Activated effector memory CD4-positive, alpha-beta T cell treated with anti-CD3 and anti-CD28 coated beads, Interleukin-2, amount 50 U/mL, for 16 hours (primary cell): Measurements from ENCODE around the gene PCDHGA1.
"Not testable (repeated sequence)": the region's sequence is repeated elsewhere in the genome, so short reads cannot be mapped to it uniquely, and the experiment has no call there.

Experiments
- DNase-seq: peaks from one replicate; pipeline ENCODE4 v3.0.0-alpha.2; 2020

PCDHGA1 gene

GRCh38 chr5:141412854-141413539 lies 82.7 kb downstream of the PCDHGA1 start, which contains the start of gene PCDHGA10:
Gene PCDHGA10 (plus strand): TSS chr5:141412987. CDS start chr5:141413176, 189 bp downstream.
- peak; percentile 83 for DNase-seq

GRCh38 chr5:141413540-141414069 lies 83.3 kb downstream of the PCDHGA1 start:
- DNase-seq: no peak

- DNase-seq: not testable (repeated sequence)
Measured at GRCh38 chr5:141414548-141415274, 84.4 kb downstream of the PCDHGA1 start.

- DNase-seq: not testable (repeated sequence)
Measured at GRCh38 chr5:141415275-141415618, 84.9 kb downstream of the PCDHGA1 start.

GRCh38 chr5:141417494-141418172 lies 87.3 kb downstream of the PCDHGA1 start, which contains the start of gene PCDHGB7:
Gene PCDHGB7 (plus strand): TSS chr5:141417677. CDS start chr5:141417860, 183 bp downstream.
- peak; percentile 80 for DNase-seq

DNA sequence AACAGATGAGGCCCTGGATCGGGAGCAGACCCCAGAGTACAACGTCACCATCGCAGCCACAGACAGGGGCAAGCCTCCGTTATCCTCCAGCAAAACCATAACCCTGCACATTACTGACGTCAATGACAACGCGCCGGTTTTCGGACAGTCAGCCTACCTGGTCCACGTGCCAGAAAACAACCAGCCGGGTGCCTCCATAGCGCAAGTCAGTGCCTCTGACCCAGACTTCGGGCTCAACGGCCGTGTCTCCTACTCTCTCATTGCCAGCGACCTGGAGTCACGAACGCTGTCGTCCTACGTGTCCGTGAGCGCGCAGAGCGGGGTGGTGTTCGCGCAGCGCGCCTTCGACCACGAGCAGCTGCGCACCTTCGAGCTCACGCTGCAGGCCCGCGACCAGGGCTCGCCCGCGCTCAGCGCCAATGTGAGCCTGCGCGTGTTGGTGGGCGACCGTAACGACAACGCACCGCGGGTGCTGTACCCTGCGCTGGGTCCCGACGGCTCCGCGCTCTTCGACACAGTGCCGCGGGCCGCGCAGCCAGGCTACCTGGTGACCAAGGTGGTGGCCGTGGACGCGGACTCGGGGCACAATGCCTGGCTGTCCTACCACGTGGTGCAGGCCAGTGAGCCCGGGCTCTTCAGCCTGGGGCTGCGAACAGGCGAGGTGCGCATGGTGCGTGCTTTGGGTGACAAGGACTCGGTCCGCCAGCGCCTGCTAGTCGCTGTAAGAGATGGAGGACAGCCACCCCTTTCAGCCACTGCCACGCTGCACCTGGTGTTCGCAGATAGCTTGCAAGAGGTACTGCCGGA lies 89.0 kb downstream of the PCDHGA1 start:
- DNase-seq: no peak

- no peak for DNase-seq
Measured at GRCh38 chr5:141420855-141421488, 90.7 kb downstream of the PCDHGA1 start, which contains the start of gene PCDHGA11. Gene PCDHGA11 (plus strand): TSS chr5:141421051. CDS start chr5:141421228, 177 bp downstream.

- no peak for DNase-seq
Measured at GRCh38 chr5:141421489-141421855, 91.2 kb downstream of the PCDHGA1 start.

DNA sequence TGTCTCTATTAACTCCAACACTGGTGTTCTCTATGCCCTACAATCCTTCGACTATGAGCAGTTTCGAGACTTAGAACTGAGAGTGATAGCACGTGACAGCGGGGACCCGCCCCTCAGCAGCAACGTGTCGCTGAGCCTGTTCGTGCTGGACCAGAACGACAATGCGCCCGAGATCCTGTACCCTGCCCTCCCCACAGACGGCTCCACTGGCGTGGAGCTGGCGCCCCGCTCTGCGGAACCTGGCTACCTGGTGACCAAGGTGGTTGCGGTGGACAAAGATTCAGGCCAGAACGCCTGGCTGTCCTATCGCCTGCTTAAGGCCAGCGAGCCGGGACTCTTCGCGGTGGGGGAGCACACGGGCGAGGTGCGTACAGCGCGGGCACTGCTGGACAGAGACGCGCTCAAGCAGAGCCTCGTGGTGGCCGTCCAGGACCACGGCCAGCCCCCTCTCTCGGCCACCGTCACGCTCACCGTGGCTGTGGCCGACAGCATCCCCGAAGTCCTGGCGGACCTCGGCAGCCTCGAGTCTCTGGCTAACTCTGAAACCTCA lies 92.5 kb downstream of the PCDHGA1 start:
- no peak for DNase-seq

GRCh38 chr5:141427783-141428426 lies 97.6 kb downstream of the PCDHGA1 start:
- no peak for DNase-seq

DNA sequence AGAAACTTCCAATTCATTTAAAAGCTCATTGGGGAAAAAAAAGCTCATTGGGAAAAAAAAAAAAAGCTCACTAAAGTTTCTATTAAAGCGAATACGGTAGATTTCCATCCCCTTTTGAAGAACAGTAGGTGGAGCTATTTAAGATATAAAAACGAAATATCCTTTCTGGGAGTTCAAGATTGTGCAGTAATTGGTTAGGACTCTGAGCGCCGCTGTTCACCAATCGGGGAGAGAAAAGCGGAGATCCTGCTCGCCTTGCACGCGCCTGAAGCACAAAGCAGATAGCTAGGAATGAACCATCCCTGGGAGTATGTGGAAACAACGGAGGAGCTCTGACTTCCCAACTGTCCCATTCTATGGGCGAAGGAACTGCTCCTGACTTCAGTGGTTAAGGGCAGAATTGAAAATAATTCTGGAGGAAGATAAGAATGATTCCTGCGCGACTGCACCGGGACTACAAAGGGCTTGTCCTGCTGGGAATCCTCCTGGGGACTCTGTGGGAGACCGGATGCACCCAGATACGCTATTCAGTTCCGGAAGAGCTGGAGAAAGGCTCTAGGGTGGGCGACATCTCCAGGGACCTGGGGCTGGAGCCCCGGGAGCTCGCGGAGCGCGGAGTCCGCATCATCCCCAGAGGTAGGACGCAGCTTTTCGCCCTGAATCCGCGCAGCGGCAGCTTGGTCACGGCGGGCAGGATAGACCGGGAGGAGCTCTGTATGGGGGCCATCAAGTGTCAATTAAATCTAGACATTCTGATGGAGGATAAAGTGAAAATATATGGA lies 100.2 kb downstream of the PCDHGA1 start, which contains the start of gene PCDHGA12:
PCDHGA12 (plus strand) TSS at position 176 of the 782 bp plus-strand sequence; CDS start at position 429, 253 bp downstream.
- no peak for DNase-seq

DNA sequence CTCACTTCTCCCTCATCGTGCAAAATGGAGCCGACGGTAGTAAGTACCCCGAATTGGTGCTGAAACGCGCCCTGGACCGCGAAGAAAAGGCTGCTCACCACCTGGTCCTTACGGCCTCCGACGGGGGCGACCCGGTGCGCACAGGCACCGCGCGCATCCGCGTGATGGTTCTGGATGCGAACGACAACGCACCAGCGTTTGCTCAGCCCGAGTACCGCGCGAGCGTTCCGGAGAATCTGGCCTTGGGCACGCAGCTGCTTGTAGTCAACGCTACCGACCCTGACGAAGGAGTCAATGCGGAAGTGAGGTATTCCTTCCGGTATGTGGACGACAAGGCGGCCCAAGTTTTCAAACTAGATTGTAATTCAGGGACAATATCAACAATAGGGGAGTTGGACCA lies 101.0 kb downstream of the PCDHGA1 start:
- DNase-seq: no peak

DNA sequence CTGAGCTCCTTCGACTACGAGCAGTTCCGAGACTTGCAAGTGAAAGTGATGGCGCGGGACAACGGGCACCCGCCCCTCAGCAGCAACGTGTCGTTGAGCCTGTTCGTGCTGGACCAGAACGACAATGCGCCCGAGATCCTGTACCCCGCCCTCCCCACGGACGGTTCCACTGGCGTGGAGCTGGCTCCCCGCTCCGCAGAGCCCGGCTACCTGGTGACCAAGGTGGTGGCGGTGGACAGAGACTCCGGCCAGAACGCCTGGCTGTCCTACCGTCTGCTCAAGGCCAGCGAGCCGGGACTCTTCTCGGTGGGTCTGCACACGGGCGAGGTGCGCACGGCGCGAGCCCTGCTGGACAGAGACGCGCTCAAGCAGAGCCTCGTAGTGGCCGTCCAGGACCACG lies 102.0 kb downstream of the PCDHGA1 start:
- DNase-seq: not testable (repeated sequence)

GRCh38 chr5:141432726-141433125 lies 102.4 kb downstream of the PCDHGA1 start:
- DNase-seq: not testable (repeated sequence)

- DNase-seq: no peak
Measured at GRCh38 chr5:141434006-141434405, 103.7 kb downstream of the PCDHGA1 start.

DNA sequence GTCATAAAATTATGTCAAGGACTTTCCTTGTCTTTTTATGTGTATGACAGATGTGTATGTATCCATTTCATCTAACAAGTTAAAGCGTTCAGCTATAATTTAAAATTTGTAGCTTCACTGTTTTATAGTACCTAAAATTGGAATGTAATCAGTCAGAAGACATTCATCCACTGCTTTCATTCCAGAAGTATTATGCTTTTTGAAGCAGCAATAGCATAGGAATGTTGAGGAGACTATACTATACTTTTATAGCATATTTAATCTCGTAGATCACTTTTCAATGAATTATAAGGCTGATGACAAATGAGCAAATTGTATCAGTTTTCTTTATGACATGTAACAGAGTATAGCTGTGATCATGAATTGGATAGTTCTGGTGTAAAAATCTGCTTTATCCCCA lies 106.9 kb downstream of the PCDHGA1 start:
- DNase-seq: no peak

GRCh38 chr5:141439411-141440141 lies 109.3 kb downstream of the PCDHGA1 start:
- DNase-seq: no peak

DNA sequence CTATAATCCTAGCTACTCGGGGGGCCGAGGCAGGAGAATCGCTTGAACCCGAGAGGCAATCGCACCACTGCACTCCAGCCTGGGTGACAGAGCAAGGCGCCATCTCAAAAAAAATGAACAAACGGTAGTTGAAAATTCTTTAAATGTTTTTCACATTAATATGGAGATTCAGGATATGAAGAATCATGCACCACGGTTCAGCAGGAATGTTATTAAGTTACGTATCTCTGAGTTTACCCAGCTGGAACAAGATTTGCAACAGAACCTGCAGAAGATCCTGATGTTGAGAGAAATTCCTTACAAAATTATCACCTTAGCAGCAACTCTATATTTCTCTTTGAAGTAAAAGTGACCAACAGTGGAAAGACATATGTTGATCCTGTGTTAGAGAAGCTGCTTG lies 110.0 kb downstream of the PCDHGA1 start:
- DNase-seq: no peak

DNA sequence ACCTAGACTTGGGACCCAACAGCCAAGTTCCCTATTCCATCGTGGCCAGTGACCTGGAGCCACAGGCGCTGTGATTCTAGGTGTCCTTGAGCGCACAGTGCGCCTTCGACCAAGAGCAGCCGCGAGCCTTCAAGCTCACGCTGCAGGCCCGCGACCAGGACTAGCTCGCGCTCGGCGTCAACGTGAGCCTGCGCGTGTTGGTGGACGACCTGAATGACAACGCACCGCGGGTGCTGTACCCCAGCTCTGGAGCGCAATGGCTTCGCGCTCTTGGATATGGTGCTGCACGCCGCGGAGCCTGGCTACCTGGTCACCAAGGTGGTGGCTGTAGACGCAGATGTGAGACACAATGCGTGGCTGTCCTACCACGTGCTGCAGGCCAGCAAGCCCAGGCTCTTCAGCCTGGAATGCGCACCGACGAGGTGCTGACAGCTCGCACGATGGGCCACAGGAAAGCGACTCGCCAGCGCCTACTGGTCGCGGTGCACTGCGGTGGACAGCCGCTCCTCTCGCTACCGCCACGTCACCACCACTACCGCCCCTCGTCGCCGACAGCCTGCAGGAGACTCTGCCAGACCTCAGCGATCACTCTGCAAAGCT lies 111.4 kb downstream of the PCDHGA1 start:
- DNase-seq: no peak
